ENCODE data around the gene FIZ1. TPM values are rescaled to one million over a fixed set of nuclear protein-coding genes. Genes with fewer than 3 reads are reported as not detected.
"Not testable (repeated sequence)": the region's sequence is repeated elsewhere in the genome, so short reads cannot be mapped to it uniquely, and the experiment has no call there.

Gene FIZ1
- total RNA-seq, 2 experiments from 2014 or later, result 6.0 to 17.1 TPM

- no TSS peak for BruUV-seq (replicated peaks)
- Histone ChIP-seq H3K4me2 (ENCODE audit: low read length) (no peak overlapping the region), H4K20me1 (ENCODE audit: insufficient read depth, low read length) (peaks cover 4% of the 10 kb centered on the region; the same call in 1 of the 2 replicates), H3K9me3 (ENCODE audit: low read length) (no peaks in the 10 kb centered on the region), H3K4me1 (ENCODE audit: insufficient read depth, low read length, poor library complexity, severe bottlenecking) (peaks cover 12% of the 10 kb centered on the region), H3K27ac (ENCODE audit: low read depth, low read length, poor library complexity, severe bottlenecking) (no peak overlapping the region), H3K9me2 (ENCODE audit: insufficient read depth, low read length) (no peaks in the 10 kb centered on the region), H3K79me2 (ENCODE audit: insufficient read depth, low read depth, low read length) (peaks cover 9% of the 10 kb centered on the region; the same call in 1 of the 2 replicates), H3K4me3 (ENCODE audit: low read depth, low read length, poor library complexity, severe bottlenecking) (no peak overlapping the region), H3K36me3 (ENCODE audit: insufficient read depth, low read length) (peaks cover 19% of the 10 kb centered on the region), H2AFZ (ENCODE audit: low read length) (no peak overlapping the region)
- DNase-seq (ENCODE audit: low spot score), result no peak
- CTCF ChIA-PET (ENCODE audit: unreplicated experiment), result no interaction called here
- TF ChIP-seq CTCF (conservative IDR thresholded peaks at IDR 0.05; ENCODE audit: low read length) (no peak), EZH2phosphoT487 (IDR thresholded peaks at IDR 0.05; ENCODE audit: borderline replicate concordance, low read depth, low read length) (no peak)
- intact Hi-C loops (cut with micrococcal nuclease; ENCODE audit: unreplicated experiment), result no loop called here
- POLR2A ChIA-PET, result no interaction called here
Observed at GRCh38 chr19:55576746-55577145, 22.6 kb downstream of the FIZ1 start.

DNA sequence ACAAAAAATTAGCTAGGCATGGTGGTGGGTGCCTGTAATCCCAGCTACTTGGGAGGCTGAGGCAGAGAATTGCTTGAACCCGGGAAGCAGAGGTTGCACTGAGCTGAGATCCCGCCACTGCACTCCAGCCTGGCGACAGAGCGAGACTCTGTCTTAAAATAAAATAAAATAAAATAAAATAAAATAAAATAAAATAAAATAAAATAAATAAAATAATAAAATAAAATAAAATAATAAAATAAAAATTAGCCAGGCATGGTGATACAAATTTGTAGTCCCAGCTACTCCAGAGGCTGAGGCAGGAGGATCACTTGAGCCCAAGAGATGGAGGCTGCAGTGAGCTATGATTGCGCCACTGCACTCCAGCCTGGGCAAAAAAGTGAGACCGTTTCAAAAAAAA lies 25.4 kb downstream of the FIZ1 start:
- H2AFZ ChIP-seq (ENCODE audit: low read length); BruUV-seq (replicated peaks); intact Hi-C loops (cut with micrococcal nuclease; ENCODE audit: unreplicated experiment); DNase-seq (ENCODE audit: low spot score); H3K27ac ChIP-seq (ENCODE audit: low read depth, low read length, poor library complexity, severe bottlenecking); CTCF ChIA-PET (ENCODE audit: unreplicated experiment); H4K20me1 ChIP-seq (ENCODE audit: insufficient read depth, low read length); H3K9me2 ChIP-seq (ENCODE audit: insufficient read depth, low read length); H3K4me1 ChIP-seq (ENCODE audit: insufficient read depth, low read length, poor library complexity, severe bottlenecking); H3K4me2 ChIP-seq (ENCODE audit: low read length); H3K4me3 ChIP-seq (ENCODE audit: low read depth, low read length, poor library complexity, severe bottlenecking); H3K9me3 ChIP-seq (ENCODE audit: low read length); H3K79me2 ChIP-seq (ENCODE audit: insufficient read depth, low read depth, low read length): not testable (repeated sequence)
- H3K36me3 ChIP-seq (ENCODE audit: insufficient read depth, low read length), result peaks cover 19% of the 10 kb centered on the region
- POLR2A ChIA-PET, result interaction anchor here (0.6 kb wide), 1 partner anchor 235 kb away, joined by 3 read pairs; no protein-coding TSS in a partner anchor

- H3K27ac ChIP-seq (ENCODE audit: low read depth, low read length, poor library complexity, severe bottlenecking); H3K36me3 ChIP-seq (ENCODE audit: insufficient read depth, low read length); H3K4me3 ChIP-seq (ENCODE audit: low read depth, low read length, poor library complexity, severe bottlenecking); H3K79me2 ChIP-seq (ENCODE audit: insufficient read depth, low read depth, low read length); H3K4me1 ChIP-seq (ENCODE audit: insufficient read depth, low read length, poor library complexity, severe bottlenecking); H3K4me2 ChIP-seq (ENCODE audit: low read length); CTCF ChIA-PET (ENCODE audit: unreplicated experiment); intact Hi-C loops (cut with micrococcal nuclease; ENCODE audit: unreplicated experiment); POLR2A ChIA-PET; H3K9me3 ChIP-seq (ENCODE audit: low read length); H3K9me2 ChIP-seq (ENCODE audit: insufficient read depth, low read length); BruUV-seq (replicated peaks); DNase-seq (ENCODE audit: low spot score); H4K20me1 ChIP-seq (ENCODE audit: insufficient read depth, low read length); H2AFZ ChIP-seq (ENCODE audit: low read length): not testable (repeated sequence)
Observed at GRCh38 chr19:55569477-55569876, 29.8 kb downstream of the FIZ1 start.

- no peak overlapping the region for H3K4me2 ChIP-seq (ENCODE audit: low read length)
Observed at GRCh38 chr19:55567708-55568328, 31.5 kb downstream of the FIZ1 start.

More at GRCh38 chr19:55567708-55568328, 31.5 kb downstream of the FIZ1 start:
- H3K9me2 ChIP-seq (ENCODE audit: insufficient read depth, low read length), result no peaks in the 10 kb centered on the region
- no peak overlapping the region for H3K4me3 ChIP-seq (ENCODE audit: low read depth, low read length, poor library complexity, severe bottlenecking)
- H3K36me3 ChIP-seq (ENCODE audit: insufficient read depth, low read length), result no peaks in the 10 kb centered on the region
- BruUV-seq (replicated peaks), result no TSS peak
- CTCF ChIA-PET (ENCODE audit: unreplicated experiment), result no interaction called here
- TF ChIP-seq EZH2phosphoT487 (IDR thresholded peaks at IDR 0.05; ENCODE audit: borderline replicate concordance, low read depth, low read length) (no peak), CTCF (conservative IDR thresholded peaks at IDR 0.05; ENCODE audit: low read length) (no peak)
- no peaks in the 10 kb centered on the region for H3K79me2 ChIP-seq (ENCODE audit: insufficient read depth, low read depth, low read length)
- DNase-seq (ENCODE audit: low spot score), result no peak
- no peak overlapping the region for H2AFZ ChIP-seq (ENCODE audit: low read length)
- H3K9me3 ChIP-seq (ENCODE audit: low read length), result no peaks in the 10 kb centered on the region
- H3K27ac ChIP-seq (ENCODE audit: low read depth, low read length, poor library complexity, severe bottlenecking), result no peak overlapping the region
- no peaks in the 10 kb centered on the region for H4K20me1 ChIP-seq (ENCODE audit: insufficient read depth, low read length)
- H3K4me1 ChIP-seq (ENCODE audit: insufficient read depth, low read length, poor library complexity, severe bottlenecking), result no peaks in the 10 kb centered on the region
- POLR2A ChIA-PET, result no interaction called here
- intact Hi-C loops (cut with micrococcal nuclease; ENCODE audit: unreplicated experiment), result no loop called here
